ENCODE measurements around the gene CDH2.

Gene CDH2

GRCh38 chr18:27903906-27904305 lies 273.0 kb downstream of the CDH2 start:
- Histone ChIP-seq H3K4me3 (ENCODE audit: insufficient read length, low read depth) (no peak overlapping the region), H3K27me3 (ENCODE audit: insufficient read depth, insufficient read length) (no peaks in the 10 kb centered on the region), H3K36me3 (ENCODE audit: insufficient read depth, insufficient read length, low read length) (no peaks in the 10 kb centered on the region), H3K9me3 (ENCODE audit: insufficient read depth, low read length) (no peaks in the 10 kb centered on the region), H3K9ac (ENCODE audit: insufficient read length, low read depth) (no peak overlapping the region), H3K4me1 (ENCODE audit: insufficient read depth, insufficient read length) (no peaks in the 10 kb centered on the region)
- TF ChIP-seq ZNF274 (IDR thresholded peaks at IDR 0.05; ENCODE audit: low read depth, low read length) = no peak
- TF ChIP-seq SUZ12 (IDR thresholded peaks at IDR 0.05; ENCODE audit: extremely low read depth, insufficient read depth, insufficient read length) = no peak
- TF ChIP-seq YY1 (IDR thresholded peaks at IDR 0.05; ENCODE audit: insufficient read depth, insufficient read length) = no peak
- no peak for DNase-seq (ENCODE audit: low read depth, low spot score)

- H3K36me3 ChIP-seq (ENCODE audit: insufficient read depth, insufficient read length, low read length) = no peaks in the 10 kb centered on the region
- TF ChIP-seq YY1 (IDR thresholded peaks at IDR 0.05; ENCODE audit: insufficient read depth, insufficient read length) = no peak
- no peak for DNase-seq (ENCODE audit: low read depth, low spot score)
- no peak overlapping the region for H3K9ac ChIP-seq (ENCODE audit: insufficient read length, low read depth)
- H3K4me3 ChIP-seq (ENCODE audit: insufficient read length, low read depth) = no peak overlapping the region
- no peaks in the 10 kb centered on the region for H3K4me1 ChIP-seq (ENCODE audit: insufficient read depth, insufficient read length)
- H3K27me3 ChIP-seq (ENCODE audit: insufficient read depth, insufficient read length) = no peaks in the 10 kb centered on the region
- H3K9me3 ChIP-seq (ENCODE audit: insufficient read depth, low read length) = no peaks in the 10 kb centered on the region
Observed at GRCh38 chr18:27901424-27902226, 275.3 kb downstream of the CDH2 start.

Data from NT2/D1 (cell line).